Erythroblast (primary cell): ENCODE measurements around the gene KIFC3.

Experiments
- GATA1 ChIP-seq: IDR thresholded peaks from 2 replicates; pipeline ENCODE4 v1.6.1; 2011; ENCODE audit warnings: low read depth, mild to moderate bottlenecking, control low read depth, low read length, moderate library complexity
- POLR2A ChIP-seq: IDR thresholded peaks from 2 replicates; pipeline ENCODE4 v1.6.1; 2011; ENCODE audit warnings: mild to moderate bottlenecking, low read length

DNA sequence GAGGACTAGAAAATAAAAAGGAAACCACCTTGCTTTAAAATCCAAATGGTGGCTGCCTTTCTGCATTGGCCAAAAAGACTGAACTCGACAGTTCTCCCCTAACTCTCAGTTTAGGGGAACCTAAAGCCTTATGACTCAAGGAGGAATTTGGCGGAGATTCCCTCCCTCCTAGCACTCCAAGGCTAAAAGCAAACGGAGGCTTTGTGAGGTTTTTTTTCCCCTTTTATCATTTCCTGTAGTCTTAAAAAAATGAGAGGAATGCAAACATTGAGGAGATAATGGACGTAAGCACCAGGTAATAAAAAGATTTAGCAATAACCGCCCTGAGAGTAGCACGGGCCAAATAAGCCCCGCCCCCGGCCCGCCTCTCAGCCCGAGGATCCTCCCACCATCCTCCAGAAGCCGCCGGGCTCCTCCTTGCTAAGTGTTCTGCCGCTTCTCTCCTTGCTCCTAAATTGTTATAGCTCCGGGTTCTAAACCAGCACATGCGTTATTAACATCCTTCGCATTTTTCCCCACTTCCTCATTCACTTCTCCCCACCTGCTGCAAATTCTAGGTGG, 5.8 kb upstream of the KIFC3 start:
- no peak for TF ChIP-seq POLR2A
- TF ChIP-seq GATA1, result no peak
